Islet of Langerhans (tissue), 1 donor: ENCODE data around the gene TRAF7.
"Not testable (repeated sequence)": the region's sequence is repeated elsewhere in the genome, so short reads cannot be mapped to it uniquely, and the experiment has no call there.

Experiments
- FAIRE-seq: peaks from one replicate; lab custom pipeline; 2011; peaks lifted over from hg19 to GRCh38; lab: Jason Lieb, UNC

Gene TRAF7

DNA sequence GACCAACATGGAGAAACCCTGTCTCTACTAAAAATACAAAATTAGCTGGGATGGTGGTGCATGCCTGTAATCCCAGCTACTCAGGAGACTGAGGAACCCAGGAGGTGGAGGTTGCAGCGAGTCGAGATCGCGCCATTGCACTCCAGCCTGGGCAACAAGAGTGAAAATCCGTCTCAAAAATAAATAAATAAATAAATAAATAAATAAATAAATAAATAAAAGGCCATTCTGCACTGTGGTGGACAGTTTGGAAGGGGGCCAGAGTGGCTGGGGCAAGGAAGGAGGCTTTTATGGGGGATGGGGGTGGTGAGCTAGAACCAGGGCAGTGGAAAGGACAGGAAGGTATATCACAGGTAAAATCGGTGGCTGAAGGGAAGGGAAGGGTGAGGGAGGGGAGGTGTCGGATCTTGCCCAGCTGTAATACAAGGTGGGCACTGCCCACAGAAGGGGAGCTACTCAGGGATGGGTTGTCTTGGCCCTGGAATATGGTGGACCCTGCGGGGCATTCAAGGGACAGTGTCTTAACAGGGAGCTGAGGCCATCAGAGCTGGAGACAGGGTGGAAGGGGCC is 47.6 kb downstream of the TRAF7 start:
- FAIRE-seq = not testable (repeated sequence)

DNA sequence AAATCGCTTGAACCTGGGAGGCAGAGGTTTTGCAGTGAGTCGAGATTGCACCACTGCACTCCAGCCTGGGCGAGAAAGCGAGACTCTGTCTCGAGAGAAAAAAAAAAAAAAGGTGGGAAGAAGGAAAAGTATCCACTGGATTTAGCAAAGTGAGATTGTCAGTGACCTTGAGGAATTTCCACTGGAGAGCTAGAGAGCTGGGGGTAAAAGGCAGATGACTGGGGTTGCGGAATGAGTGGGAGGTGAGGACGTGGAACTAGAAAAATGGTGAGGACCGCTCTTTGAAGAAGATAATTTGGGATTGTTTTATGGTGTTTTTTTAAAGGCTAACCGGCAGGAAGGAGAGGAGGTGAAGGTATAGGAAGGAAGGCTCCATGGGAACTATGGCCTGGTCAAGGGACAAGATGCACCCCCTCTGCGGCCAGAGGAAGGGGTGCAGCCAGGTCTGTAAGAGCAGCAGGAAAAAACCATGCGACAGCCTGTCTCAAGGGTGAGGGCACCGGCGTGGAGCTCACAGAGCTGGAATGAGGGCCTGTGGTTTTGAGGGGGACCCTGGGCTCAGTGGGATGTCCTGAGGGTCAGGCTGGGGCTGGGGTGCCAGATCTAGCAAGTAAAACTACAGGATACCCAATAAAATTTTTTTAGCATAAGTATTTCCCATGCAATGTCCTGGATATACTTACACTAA is 49.0 kb downstream of the TRAF7 start:
- no peak for FAIRE-seq

DNA sequence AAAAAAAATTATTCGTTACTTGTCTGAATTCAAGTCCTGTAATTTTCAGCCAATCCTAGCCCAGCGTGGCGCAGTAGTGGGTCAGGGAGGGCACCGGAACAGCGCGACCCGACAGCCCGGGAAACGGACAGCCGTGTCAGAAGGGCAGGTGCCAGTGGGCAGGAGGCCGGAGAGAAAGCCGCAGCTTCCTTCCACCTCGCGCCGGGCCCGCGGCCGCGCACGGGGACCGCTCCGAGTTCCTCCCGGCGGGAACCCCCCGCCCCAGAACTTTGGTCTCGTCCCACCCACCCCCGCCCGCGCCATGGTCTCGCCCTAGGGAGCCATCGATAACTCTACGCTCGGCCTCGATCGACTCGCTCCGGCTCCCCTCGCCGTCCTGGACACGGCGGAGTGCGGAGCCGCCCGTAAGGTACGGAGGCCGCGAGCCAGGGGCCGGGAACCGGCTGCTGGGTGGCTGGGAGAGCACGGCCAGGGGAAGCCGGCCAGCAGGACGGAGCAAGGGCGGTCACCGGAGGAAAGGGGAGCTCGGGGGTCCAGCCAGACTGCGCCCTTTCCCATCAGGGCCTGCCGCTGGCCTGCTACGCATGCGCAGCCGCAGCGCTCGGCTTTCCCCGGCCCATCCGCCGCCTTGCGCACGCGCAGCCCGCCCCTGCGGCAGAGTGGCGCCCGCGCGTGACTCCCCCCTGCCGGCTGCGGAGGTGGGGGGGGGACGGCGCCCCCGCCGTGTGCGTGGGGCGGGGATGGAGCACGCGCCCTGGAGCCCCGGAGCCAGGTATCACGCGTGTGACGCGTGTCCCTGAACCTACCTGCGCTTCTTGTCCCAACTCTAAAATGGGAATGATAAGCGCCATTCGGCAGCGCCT is 49.8 kb downstream of the TRAF7 start, which contains the start of gene MLST8:
TSS of gene MLST8 (plus strand) at position 351 of the 863 bp plus-strand sequence. CDS start 632 bp downstream, outside the sequence.
- no peak for FAIRE-seq

DNA sequence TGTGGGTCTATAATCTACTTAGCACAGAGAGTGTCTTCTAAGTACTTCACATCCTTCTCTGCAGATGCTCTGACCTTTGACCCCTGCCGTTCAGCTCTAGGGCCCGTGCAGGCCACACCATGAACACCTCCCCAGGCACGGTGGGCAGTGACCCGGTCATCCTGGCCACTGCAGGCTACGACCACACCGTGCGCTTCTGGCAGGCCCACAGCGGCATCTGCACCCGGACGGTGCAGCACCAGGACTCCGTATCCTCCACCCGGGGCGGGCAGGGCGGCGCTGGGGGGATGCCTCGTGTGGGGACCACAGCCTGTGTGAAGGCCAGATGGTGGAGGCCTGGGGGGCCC is 50.4 kb downstream of the TRAF7 start:
- no peak for FAIRE-seq

DNA sequence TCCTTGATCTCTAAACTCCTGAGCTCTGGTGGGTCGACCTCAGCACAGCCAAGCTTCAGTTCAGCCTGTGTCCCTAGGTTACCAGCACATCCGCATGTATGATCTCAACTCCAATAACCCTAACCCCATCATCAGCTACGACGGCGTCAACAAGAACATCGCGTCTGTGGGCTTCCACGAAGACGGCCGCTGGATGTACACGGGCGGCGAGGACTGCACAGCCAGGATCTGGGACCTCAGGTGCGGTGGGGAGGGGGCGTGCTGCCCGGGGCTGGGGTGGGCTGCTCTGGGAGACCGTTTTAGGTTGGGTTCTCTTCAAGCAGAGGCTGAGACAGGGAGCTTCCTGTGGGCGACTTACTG is 50.8 kb downstream of the TRAF7 start:
- FAIRE-seq = no peak

DNA sequence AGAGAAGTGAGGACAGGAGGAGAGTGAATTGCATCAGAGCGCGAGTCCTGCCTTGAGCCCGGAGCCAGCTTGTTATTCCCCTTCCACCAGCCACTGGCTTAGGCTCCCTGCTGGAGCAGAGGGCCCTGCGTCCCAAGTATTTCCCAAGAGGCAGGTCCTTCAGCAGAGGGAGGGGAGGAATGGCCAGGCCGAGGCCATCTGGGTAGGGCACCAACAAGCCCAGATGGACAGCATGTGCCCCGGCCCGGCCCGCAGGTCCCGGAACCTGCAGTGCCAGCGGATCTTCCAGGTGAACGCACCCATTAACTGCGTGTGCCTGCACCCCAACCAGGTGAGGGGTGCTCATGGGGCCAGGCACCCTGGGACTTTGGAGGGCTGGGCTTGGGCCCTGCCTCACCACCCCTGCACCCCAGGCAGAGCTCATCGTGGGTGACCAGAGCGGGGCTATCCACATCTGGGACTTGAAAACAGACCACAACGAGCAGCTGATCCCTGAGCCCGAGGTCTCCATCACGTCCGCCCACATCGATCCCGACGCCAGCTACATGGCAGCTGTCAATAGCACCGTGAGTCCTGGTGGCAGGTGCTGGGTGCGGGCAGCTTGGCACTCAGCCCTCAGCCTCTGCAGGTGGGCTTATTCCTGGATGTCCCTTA is 51.3 kb downstream of the TRAF7 start:
- FAIRE-seq = no peak

DNA sequence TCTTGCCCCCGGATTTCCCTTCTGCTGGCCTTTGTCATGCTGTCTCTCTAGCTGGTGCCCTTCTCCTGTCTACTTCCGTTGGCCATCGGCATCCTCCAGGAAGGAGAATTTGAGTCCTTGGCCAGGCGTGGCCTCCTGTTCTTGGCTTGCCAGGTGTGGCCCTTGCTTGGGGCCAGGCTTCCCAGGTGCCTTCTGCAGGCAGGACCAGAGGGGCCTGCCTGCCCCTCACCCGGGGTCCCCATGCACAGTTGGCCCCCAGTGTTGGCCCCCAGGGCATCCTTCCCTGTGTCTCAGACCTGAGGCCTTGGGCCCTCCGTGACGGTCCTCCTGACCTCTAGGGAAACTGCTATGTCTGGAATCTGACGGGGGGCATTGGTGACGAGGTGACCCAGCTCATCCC is 52.3 kb downstream of the TRAF7 start:
- FAIRE-seq = no peak

DNA sequence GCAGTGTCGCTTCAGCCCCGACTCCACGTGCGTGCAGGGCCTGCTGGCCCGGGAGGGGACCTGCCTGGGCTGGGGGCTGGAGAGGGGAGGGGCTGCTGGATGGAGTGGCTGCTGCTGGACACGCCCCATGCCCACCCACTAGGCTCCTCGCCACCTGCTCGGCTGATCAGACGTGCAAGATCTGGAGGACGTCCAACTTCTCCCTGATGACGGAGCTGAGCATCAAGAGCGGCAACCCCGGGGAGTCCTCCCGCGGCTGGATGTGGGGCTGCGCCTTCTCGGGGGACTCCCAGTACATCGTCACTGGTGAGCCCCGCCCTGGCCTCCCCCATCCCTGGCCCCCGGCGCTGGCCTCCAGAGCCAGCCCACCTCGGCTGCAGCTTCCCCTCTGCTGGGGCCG is 52.7 kb downstream of the TRAF7 start:
- no peak for FAIRE-seq

DNA sequence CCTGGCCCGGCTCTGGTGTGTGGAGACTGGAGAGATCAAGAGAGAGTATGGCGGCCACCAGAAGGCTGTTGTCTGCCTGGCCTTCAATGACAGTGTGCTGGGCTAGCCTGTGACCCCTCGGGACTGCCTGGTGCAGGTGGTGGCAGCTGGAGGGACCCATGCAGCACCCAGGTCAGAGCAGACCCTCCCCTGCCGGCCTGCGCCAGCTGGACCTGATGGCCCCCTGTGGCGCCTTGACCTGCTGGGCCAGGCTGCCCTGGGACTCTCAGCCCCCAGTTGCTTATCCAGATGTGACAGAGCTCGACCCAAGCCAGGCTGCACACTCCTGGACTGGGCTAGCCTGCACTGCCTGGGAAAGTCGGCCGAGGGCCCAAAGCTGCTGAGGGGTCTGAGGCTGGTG is 53.2 kb downstream of the TRAF7 start:
- FAIRE-seq = no peak

DNA sequence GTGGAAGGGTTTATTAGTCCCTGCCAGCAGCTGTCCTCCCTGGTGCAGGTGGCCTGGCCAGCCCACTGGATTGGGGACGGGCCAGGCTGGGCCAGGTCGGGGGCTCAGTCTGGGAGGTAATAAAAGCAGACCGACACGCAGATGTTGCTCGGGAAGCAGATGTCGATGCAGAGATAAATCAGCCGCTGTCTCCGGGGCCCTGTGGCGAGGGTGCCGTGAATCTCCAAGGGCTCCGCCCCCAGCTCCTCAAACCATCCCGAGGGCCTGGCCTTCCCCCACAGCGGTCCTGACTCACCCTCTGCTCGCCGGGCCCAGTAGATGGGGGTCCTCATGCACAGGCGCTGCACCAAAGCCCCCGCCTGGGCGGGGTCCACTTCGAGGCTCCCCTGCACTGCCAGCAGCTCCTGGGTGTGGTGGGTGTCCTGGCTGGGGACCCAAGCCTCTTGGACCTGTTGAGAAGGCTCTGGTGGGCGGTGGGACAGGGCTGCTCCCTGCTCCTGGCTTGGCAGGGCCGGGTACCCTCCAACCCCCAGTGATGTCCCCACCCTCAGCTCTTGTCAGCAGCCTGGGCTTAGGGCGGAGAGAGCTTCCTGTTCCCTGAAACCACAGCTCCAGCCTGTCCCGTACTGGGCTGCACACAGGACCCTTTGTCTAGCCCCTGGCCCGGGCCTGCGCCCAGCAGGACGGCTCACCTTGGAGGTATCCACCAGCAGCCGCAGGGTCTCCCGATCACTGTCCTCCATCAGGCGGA is 53.9 kb downstream of the TRAF7 start:
- no peak for FAIRE-seq

DNA sequence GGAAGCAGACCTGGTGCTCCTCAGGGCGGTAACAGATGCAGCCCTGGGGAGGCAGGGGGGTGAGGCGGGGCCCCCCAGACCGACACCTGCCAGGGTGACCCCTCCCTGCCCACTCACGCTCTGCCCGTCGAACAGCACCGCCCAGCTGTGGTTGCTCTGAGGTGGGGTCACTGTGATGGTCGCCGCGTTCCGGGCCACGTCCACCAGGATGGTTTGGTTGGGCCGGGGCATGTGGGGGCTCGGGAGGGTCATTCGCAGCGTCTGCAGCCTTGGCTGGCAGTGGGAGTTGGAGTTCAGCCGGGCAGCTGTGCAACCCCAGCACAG is 54.4 kb downstream of the TRAF7 start:
- no peak for FAIRE-seq

DNA sequence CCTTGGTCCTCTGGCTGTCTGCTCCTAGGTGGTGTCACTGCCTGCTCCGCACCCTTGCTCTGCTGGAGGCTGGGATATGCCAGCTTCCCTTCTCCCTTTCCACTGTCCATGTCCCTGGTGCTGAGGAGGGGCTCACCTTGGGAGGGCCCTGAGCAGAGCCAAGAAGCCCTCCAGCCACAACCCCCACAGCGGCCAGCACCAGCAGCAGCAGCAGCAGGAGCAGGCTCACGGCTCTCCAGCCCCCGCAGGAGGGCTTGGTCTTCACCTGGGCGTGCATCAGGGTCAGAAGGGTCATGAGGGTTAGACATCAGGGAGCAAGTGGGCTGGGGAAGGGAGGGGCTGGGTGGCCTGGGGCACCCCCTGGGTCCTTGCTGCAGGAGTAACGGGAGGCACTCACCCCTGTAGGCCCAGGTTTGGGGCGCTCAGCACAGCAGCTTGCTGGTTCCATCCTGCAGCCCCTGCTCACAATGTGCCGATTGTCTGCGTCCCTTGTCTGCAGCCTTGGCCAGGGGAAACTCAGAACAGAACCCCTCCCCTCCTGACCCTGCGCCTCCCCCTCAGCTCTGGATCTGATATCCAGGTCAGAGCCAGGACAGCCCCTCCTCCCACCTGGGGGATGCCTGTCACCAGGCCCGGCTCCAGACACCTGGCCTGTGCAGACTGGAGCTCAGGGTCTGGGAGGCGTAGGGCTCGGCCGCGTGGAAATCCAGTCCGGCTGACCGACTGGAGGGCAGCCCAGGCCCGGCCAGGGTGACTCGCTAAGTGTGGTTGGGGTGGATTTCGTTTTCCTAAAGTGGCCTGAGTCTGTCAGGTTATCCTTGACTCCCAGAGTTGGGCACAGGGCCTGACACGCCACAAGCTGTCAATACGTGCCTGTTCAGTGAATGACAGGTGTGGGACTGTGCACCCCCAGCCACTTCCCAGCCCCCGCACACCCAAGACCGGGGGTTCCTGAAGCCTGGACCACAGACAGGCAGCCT is 55.1 kb downstream of the TRAF7 start, which contains the start of gene BRICD5:
TSS of gene BRICD5 (minus strand) at position 478 of the 980 bp plus-strand sequence. CDS start at position 448, 30 bp downstream.
- FAIRE-seq = no peak

DNA sequence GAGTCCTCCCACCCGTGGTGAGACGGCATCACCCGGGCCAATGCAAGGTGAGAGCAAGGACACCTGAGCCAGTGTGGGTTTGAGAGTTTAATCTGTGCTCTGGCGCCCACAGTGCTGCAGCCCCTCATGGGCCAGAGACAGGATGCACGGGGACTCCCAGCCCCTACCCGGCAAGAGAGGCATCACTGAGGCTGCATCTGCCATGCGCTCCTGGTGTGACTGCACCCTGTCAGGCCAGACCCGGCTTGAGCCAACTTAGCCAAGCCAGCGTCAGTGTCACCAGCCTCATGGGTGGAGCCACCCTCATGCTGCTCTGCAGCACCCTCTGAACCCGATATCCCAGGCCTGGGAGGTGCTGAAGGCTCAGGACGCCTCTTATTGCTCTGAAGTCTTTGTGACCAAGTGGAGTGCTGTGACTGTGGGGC is 56.4 kb downstream of the TRAF7 start:
- no peak for FAIRE-seq

DNA sequence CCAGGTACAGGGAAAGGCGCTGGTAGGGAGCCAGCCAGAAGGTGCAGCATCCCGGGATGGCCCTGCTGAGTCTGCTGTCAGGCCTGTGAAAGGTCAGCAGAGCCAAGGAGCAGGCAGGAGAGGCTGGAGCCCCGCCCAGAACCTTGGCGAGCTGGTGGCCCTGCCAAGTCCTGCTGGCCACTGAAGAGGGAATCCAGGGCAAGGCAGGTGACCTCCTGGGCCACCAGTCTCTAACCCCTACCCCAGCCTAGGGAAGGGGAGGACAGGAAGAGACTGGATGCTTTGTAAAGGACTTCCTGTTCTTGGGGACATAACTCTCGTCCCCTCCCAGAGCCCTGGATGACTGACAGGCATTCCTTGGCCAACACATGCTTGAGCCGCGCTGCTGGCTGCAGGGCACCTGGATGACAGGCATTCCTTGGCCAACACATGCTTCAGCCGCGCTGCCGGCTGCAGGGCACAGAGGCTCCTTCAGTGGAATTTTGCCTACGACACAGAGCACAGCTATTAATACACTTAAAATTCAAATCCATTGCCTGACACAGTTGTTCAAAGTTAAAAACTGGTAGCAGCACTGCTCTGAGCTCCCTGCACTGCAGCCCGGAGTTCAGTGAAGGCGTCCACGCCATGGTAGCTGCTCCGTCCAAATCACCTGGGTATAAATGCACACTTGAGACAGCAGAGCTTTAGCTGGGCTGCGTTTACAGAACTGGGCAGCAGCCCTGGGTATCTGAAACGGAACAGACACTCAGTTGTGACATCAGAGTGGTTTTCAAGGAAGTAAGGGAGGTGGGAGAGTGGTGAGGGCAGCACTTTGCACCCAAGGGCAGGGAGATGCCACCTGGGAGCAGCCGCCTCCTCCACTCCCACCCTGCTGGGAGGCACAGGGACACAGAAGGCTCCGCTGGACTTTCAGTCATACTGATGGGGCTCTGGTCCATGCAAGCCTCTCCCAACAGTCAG is 57.1 kb downstream of the TRAF7 start:
- no peak for FAIRE-seq

DNA sequence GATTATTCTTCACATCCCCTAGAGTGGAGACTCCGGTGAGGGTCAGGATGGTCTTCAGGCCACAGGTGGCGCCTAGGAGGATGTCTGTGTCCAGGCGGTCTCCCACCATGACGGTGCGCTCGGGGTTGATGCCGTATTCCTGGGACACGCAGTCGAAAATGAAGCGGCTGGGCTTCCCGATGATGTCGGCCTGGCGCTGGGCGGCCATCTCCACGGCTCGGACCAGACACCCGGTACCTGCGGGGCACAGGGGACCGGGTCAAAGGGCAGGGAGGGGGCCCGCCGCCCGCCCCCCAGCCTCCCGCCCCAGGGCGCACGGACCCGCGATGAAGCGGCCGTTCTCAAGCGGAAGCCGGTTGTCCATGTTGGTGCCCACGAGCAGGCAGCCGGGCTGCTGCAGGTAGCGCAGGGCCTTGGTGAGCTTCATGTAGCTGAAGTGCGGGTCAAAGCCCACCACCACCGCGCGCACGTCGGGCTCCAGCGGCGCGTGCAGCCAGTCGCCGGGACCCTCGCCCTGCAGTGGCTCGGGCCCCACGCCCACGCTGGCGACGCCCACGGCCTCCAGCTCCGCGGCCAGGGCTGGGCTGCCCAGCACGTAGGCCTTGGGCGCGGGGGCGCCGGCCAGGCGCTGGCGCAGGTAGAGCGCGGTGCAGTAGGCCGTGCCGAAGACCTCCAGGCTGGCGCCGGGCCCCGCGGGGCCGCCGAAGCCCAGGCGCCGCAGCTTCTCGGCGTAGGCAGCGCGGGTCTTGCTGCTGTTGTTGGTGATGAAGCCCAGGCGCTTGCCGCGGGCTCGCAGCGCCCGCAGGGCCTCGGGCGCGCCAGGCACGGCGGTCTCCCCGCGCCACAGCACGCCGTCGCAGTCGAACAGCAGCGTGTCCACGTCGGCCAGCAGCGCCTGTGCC is 58.5 kb downstream of the TRAF7 start:
- no peak for FAIRE-seq

DNA sequence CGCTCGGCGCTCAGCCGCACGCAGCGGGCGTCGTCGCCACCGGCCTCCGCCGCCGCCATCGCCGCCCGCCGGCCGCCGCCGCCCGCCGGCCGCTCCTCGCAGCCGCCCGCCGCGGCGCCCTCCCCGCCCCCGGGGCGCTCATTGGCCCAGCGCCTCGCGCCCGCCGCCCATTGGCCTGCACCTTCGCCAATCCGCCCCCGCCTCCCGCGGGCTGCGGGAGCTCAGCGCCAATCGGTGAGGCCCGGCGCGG is 59.1 kb downstream of the TRAF7 start, which contains the start of gene PGP:
TSS of gene PGP (minus strand) at position 122 of the 250 bp plus-strand sequence. CDS start at position 59, 63 bp downstream.
- FAIRE-seq = no peak

DNA sequence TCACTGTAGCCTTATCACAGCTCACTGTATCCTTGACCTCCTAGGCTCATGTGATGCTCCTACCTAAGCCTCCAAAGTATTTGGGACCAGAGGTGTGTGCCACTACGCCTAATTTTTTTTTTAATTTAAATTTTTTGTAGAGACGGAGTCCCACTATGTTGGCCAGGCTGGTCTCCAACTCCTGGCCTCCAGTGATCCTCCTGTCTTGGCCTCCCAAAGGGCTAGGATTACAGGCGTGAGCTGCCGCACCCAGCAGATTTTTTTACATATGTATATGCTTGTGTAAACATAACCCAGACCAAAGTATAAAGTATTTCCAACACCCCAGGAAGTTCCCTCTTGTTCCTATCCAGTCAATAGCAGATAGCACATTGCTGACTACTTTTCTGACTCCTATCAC is 60.7 kb downstream of the TRAF7 start:
- FAIRE-seq = no peak

DNA sequence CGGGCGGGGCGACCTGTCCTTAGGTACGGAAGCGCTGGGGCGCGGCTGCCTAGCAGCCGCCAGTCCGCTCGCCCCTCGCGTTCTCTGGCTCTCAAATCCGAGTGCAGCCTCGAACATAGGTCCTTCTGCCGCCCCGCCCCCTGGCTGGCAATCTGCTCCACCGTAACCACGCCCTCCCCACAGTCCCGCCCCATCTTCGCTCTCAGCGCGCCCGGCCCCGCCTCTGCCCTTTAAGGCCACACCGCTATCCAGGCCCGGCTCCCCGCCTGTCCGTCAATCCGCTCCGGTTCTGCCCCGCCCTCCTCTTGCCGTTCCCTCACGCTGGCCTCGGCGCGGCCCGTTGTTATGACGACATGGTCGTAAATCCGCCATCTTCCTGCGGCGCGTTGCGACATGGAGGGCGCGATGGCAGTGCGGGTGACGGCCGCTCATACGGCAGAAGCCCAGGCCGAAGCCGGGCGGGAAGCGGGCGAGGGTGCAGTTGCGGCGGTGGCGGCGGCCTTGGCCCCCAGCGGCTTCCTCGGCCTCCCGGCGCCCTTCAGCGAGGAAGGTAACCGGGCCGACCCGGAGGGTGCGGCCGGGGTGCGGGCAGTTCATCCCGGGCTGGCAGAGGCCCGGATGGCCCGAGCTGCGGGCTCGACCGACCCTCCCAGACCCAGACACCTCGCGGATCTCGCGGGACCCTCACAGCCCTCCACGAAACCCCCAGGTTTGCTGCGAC is 67.8 kb downstream of the TRAF7 start, which contains the start of gene E4F1:
TSS of gene E4F1 (plus strand) at position 371 of the 721 bp plus-strand sequence. CDS start at position 394, 23 bp downstream.
- FAIRE-seq = no peak
